GM12878 (cell line): ENCODE data around the gene RPRD2.

Experiments
- BRCA1 ChIP-seq: IDR thresholded peaks from 2 replicates; pipeline ENCODE4 v1.6.1; 2011; ENCODE audit warnings: low read depth, low read length, improper control_type of control experiment
- CTCF ChIP-seq, 3 experiments: IDR thresholded peaks in 2 of 3; conservative IDR thresholded peaks in 1 of 3; 2 replicates each; pipeline ENCODE4 v1.5.1; 2011; ENCODE audit warnings: low read depth in 3 of 3, low read length in 3 of 3, mild to moderate bottlenecking in 3 of 3, control low read depth in 2 of 3, moderate library complexity in 2 of 3, inconsistent platforms in 1 of 3, mixed read lengths in 1 of 3; ENCODE audit not compliant: control insufficient read depth in 2 of 3, insufficient read depth in 1 of 3; ENCODE audit errors: extremely low read depth in 1 of 3
- DPF2 ChIP-seq: fragments of 450-650 bp; IDR thresholded peaks from 2 replicates; pipeline ENCODE4 v1.6.1; 2017; ENCODE audit warnings: mild to moderate bottlenecking
- NFIC ChIP-seq: IDR thresholded peaks from 2 replicates; pipeline ENCODE4 v1.6.1; 2012; ENCODE audit warnings: low read depth, mild to moderate bottlenecking, inconsistent platforms, low read length, moderate library complexity
- NFYA ChIP-seq: IDR thresholded peaks from 2 replicates; pipeline ENCODE4 v1.6.1; 2011; ENCODE audit warnings: low read depth, mild to moderate bottlenecking, low read length, improper control_type of control experiment, borderline replicate concordance
- NFYB ChIP-seq: IDR thresholded peaks from 2 replicates; pipeline ENCODE4 v1.6.1; 2011; ENCODE audit warnings: low read depth, mild to moderate bottlenecking, low read length, improper control_type of control experiment, moderate library complexity; ENCODE audit not compliant: insufficient read depth
- POLR2A ChIP-seq: IDR thresholded peaks from 2 replicates; pipeline ENCODE4 v1.6.1; 2011; ENCODE audit warnings: low read depth, mild to moderate bottlenecking, low read length
- TCF12 ChIP-seq: IDR thresholded peaks from 2 replicates; pipeline ENCODE4 v1.6.1; 2011; ENCODE audit warnings: low read depth, mild to moderate bottlenecking, low read length
- ZNF592 ChIP-seq: fragments of 450-650 bp; IDR thresholded peaks from 2 replicates; pipeline ENCODE4 v1.6.1; 2017; ENCODE audit warnings: mild to moderate bottlenecking, moderate library complexity

GRCh38 chr1:150505431-150505830 lies 141.5 kb downstream of the RPRD2 start:
- TF ChIP-seq NFYB = no peak
- no peak for TF ChIP-seq CTCF (IDR thresholded peaks at IDR 0.05 in 2 of 3, conservative IDR thresholded peaks at IDR 0.05 in 1 of 3; ENCODE audit: control insufficient read depth in 2 of 3, extremely low read depth in 1 of 3, insufficient read depth in 1 of 3, low read depth in 3 of 3, low read length in 3 of 3)
- no peak for TF ChIP-seq BRCA1
- no peak for TF ChIP-seq TCF12
- no peak for TF ChIP-seq DPF2
- no peak for TF ChIP-seq NFYA
- no peak for TF ChIP-seq POLR2A
- no peak for TF ChIP-seq NFIC
- no peak for TF ChIP-seq ZNF592
